HG03469 (cell line): ENCODE data around the gene GATB.

Experiments
- ATAC-seq: cut with Tn5 transposase; IDR thresholded peaks from one replicate; pipeline ENCODE4 v1.9.1; 2021; ENCODE audit warnings: mild to moderate bottlenecking, moderate library complexity, moderate number of reproducible peaks; ENCODE audit not compliant: unreplicated experiment

The GATB gene

DNA sequence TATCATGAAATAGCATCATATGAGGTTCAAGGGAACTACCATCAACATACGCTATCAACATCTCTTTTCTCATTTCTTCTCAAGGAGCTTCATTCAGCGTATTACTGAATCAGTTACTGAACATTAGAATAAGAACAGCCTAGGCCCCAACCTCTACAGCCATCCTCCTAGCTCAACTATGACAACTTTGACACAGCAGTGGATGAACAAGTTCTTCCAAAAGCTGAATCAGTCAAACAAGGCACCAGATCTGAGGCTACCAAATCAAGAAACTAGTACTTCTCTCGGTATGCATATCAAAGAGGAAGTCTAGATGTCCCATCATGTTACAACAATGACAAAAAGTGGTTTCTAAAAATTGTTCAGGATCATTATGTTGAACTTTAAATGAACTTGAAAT is 57.4 kb downstream of the GATB start:
- ATAC-seq, result no peak

DNA sequence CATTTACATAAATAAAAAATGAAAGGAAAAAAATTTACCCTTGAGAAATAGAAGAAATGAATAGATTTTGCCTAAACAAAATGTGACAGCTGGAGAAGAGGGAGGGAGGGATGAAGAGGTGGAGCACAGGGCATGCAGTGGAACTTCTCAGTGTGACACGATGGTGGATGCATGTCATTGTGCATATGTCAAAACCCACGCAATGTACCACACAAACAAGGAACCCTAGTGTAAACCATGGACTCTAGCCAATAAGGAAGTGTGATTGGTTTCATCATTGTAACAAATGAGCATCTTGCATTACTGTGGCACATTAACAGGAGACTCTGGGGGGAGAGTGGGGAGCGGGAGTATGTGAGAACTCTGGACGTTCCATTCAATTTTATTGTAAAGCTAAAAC is 58.6 kb downstream of the GATB start:
- ATAC-seq, result no peak

DNA sequence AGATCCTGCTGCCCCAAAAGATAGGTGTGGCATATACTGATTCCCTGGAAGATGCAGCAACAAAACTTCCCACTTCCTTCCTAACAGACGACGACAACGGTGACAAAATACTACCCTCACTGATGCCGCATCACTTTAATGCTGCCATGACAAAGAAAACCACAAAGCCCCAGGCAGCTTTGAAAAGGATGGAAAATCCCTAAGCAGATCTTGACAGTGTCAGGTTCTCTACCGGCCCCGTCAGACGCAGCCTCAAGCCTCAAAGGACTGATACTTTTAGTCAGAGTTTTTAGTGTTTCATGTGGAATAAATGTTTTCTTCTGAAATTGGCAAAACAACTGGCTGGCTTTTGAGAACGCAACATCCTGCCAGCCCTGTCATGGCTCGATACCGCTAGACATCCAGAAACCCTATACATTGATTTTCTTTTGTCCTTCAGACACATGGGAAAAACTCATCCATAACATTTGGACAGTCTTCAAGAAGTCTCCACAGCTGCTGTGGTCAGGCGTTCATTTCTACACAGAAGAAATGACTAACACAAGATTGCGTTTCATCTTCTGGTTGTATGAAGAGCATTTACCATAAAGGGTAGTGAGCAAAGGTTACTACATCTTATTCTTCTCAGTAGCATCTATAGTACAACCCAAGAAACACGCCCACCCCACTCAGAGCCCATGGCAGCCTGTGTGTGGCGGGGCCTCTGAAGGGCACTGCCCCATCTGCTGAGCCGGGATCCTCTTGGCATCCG is 60.1 kb downstream of the GATB start:
- no peak for ATAC-seq

DNA sequence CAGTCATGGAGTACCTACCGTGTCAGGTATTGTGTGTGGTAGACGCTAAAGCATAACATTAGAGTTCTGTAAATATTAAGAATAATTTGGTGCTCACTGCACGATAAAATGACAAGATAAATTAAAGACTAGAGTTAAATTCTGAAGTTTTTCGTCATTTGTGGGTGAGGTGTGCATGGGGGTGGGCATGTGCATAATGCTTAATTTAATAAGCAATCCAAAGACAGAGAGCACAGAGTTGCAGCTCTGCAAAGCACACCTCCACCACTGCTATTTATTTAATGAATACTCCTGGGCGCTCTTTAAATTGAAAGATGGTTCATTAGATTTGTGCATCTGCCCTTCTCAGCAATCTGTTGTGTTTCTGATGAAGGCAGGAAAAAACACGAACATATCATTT is 62.6 kb downstream of the GATB start:
- no peak for ATAC-seq

DNA sequence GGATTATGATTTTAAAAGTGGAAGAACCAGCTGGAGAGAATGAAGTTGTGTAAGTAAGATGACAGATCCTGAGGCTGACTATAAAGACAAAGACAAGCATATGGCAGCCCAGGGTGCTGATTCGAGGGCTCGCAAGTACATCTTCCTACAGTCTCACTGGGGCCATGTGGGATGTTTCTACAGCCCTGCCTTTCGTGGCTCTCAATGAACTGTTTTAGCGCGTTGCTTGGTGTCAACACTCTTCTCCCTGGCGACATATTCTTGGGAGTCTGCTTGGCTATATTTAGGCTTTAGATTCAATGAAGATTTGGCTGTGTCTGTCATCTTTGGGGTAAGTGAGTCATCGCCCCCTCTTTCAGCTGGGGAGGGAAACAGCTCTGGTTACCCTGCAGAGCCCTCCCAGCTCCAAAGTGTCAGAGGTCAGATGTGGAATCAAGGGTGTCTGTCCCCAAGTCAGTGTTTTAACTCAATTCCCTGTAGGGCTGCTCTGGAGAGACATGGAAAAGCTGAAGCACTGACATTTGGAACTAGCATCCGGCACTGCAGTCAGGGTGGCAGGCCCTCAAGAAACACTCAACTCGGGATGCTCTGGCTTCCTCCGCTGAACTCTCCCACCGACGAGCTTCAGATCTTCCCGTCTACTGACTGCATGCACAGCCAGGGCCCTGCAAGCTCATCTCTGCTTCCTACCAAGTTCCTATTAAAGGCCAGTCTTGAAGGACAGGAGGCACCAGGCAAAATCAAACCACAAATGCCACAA is 65.7 kb downstream of the GATB start:
- no peak for ATAC-seq

DNA sequence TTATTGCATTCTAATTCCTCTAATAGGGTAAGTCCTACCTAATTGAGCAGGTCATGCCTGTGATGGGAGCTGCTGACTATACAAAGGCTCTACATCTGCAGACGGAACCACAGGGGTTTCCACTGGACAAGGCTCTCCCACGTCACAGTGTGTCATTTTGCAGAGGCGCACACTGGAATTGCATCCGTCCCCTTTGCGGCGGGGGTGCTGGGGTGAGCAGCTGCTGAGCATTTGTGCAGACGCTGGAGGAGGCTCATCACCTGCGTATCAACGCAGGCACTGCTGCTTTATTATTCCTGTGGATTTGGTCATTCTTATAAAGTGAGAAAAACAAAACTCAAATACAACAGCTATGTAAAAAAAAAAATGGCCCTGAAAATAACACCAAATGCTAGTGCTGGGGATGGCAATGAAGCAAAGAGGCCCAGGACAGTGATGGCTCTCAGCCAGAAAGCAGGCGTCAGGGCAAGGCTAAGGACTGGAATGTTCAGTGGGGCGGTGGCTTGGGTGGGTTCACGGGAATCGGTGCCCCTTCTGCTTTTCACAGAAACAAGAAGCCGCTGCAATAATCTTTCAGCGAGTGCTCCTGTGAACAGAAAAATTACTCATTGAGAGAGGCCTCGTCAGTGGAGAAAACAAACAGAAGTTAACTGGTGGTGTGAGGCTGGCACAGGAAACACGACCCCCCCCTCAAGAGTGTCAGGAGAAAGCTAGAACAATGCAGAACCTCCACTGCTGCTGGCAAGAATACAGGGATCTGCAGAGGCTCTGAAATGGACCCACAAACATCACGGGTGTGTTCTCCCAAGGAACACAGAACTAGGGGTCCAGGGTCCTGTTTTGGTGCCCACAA is 67.8 kb downstream of the GATB start:
- no peak for ATAC-seq

DNA sequence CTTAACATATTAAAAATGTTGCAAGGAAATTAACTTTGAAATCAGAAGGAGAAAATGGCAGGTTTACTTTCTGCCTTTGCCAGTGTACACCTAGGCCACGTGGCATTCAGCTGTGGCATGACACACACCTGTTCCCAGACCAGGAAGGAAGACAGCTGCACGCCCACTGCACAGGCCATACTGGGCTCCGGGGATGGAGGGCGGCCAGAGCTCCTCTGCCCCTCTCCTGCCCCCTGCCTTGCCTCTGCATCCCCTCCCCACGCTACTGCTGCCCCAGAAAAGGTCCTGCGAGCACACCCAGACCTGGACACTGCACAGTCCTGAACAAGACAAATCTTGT is 68.4 kb downstream of the GATB start:
- ATAC-seq, result no peak

DNA sequence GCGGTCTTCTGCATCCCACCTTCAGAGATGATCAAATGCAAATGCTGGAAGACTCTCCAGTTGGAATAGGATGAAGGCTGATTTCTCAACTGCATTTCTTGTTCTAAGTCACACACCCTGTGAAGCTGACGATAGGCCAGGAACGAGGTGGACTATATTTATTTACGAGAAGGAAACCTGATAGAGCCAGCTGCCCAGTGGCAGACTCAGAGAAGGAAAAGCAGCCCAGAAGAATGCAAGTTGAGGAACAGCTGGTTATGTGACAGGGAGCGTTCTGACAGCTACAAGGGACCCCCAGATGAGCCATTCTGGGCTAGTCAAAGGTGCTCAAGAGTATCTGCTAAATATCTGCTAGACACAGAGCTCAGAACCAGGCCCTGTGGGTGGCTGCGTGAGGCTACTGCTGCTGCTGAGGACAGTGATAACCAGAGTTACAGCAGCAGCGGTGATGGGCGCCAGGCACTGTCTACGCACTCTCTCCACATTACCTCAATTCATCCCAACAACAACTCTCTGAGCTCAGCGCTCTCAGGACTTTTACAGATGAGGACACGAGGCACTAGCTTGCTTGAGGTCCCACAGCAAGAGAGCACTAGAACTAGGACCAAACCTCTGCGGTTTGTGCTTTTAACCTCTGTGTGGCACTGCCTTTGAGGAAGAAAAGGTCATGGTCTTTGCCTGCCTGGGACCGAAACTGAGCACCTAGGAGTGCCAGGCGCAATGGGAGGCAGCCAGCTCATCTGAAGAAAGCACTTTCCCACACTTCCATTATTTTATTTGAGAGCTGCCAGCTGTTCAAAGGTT is 69.0 kb downstream of the GATB start:
- no peak for ATAC-seq

DNA sequence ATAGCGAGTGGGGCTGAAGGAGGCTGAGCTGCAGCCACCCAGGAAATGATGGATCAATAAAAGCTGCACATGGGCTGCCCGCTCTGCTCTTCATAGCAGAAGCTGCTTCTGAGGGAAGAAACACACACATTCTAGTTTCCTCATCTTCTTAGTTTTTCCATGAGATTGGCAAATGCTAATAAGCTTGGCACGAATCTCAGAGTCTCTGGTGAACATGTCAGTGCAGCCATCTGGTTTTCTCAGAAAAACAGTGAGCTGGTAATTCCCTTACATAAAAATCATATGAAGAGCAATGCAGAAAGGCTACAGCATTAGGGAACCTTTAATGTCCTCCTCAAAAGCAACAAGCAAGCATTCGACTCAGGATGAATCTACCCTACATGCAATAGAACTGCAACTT is 69.9 kb downstream of the GATB start:
- ATAC-seq, result no peak

DNA sequence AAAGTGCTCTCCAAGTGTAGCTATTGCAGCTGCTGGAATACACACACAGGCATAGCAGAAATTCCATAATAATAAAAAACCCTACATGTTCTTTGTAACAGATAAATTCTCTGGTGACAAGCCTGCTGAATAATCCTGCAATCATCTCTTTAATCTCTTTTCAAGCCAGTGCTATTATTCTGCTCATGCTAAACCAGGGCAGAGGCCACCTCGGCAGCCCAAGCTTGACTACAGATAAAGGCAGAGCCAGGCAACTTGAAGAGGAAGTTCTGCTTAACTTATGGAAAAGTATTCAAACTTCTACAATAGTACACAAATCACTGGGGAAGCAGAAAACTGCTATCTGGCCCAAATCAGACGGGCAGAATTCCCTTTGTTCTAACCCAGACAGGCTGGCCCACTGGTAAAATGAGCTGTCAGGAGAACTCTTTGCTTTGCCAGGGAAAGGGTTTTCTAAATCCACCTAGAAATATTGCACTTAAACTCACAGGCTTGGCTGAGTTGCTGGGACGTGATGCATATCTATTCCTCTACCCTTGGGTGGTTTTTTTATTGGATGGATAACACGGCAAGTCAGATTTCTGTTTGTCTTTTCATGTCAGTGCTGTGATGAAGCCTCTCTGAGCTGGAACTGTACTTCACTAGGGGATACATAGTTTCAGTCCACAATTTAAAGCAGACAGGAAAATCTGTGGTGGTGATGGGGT is 70.5 kb downstream of the GATB start:
- no peak for ATAC-seq

DNA sequence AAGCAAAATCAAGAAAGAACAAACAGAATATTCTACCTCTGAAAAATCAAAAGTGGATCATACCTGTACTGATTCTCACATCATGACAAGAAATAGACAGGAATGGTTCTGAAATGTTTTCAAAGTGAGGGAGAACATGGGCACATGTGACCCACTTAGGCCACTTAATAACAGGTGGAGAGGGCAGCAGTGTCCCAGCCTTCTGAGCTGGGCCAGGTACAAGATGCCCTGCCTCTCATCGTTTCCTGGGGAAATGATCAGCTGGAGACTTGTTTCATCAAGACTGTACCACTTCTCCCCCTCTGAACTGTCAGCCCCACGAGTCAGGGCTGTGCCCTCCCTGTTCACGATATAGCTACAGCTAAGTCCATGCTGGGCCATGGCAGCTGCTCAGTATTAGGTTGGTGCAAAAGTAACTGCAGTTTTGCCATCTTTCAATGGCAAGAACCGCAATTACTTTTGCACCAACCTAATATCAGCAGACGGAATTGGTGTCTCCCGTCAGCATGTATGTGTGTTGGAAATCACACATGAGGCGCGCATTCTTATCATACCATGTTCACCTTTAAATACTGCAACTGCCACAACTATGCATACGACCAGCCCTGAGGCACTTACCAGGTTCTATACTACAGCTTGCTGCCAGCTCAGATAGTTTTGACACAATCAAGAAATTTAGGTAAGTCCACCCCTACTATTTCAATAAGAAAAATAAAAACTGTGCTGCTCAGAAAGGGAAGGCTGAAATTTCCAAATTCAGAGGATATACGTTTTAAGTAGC is 71.4 kb downstream of the GATB start:
- ATAC-seq, result no peak

DNA sequence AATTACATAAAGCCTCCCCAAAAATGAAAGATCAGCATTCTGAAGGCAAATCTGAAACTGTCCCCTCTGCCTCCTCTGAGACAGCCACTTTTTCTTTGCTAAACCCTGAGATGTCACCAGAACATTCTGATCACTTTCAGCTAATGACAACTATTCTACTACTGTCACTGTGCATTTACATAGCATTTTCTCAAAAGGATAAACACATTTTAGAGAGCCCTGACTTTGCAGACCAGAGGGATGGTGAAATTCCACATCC is 72.1 kb downstream of the GATB start:
- no peak for ATAC-seq

DNA sequence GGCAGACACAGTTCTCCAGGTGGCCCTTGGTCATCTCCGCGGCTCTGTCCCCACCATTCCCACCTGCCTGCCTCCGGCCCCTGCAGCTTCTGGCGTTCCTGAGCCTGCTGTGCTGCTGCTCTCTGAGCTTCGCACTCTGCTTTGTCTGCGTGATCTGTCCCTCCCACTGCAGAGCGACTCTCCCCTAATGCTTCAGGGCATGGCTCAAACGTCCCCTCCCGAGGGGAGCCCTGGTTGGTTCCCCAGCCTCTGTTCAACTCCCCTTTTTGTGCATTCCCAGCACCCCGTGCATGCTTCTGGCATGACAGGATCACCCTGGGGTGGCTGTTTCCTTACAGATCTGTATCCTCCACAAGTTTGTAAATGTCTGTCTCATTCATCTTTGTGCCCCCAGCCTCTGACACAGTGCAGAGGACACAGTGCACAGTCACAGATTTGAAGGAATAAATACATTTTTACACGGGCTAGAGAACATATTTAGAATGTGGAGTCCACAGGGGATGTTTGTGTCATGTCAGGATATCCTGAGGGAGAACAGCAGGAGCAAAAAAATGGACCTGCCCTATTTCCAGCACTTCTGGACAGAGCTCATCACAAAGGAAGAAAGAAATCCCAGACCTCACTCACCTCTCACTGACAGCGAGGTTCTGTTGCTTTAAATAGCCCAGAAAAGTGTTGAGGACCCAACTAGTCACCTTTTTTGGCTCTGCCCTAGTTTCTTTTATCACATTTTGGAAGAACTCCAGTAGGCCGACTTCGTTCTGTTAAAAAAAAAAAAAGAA is 72.6 kb downstream of the GATB start:
- no peak for ATAC-seq

DNA sequence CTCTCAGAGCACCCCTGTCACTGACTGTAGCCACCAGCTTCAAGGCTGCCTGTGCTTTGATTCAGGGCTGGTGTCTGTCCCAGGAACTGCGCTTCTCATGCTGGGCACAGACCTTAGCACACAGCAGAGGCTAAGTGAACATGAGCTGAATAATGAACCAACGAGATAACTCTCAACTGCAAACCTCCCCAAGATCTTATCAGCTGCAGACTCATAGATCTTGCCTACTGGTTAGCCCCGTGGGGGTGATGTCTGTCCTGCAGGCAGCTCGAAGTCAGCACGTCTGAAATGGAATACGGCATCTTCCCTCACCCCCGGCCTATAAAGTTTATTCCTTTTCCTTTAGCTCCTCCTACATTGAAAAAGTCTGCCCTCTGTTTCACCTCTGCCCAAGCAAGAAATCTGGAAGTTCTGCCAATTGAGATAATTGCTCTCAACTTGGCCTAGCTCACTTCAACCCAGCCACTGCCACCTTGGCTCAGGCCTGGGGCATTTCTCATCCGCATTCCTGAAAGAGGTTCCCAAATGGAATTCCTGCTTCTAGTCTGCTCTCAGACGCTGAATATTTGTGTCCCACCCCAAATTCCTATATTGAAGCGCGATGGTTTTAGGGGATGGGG is 73.7 kb downstream of the GATB start:
- ATAC-seq, result no peak

DNA sequence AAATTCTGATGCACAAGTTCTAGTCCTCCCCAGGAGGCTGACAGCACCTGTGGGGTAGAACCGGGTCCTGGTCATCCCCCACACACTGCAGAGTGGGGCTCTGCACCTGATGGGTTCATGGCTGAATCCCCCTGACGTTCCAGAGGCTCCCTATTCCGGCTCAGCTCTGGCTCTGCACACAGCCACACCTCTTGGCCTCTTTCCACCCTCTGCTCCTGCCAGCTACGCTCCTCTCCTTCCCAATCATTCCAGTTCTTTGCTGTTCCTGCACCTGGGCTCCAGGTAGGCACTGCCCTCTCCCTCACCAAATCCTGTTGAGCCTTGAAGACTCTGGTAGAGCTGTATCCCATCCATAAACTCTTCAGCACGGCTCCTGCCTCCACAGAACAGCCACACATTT is 75.5 kb downstream of the GATB start:
- no peak for ATAC-seq

DNA sequence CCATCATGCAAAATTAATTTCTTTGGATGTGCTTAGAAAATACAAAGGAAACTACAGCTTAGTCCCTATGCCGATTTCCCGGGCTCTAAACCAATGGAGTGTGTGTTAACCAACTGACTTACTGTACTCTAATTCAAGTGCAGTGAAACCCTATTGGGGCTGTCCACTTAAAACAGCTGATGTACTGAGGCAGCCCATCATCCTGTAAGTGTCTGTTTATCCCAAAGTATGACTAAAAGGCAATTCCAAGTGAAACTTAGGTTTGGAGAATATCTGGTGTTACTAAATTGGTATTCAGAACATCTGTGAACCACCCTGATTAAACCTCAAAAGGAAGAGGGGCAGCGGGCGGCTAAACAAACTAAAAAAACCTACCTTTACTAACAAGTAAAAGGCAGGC is 79.7 kb downstream of the GATB start:
- no peak for ATAC-seq

DNA sequence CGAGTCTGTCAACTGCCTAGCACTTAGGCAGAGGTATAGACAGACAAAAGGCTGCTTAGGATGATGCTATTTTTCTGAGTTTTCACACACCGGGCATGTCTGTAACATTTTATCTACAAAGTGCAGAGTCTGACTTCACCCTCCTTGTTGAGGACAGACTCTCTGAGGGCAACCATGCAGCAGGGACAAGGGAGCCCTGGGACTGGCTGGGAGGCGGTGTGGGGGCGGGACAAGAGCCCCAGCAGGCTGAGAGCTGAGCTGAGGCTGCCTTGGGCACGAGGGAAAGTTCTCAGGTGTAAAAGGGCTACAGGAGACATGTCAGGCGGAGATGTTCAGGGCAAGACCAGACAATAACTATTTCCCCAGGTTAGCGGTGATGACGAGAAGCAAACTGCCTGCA is 81.6 kb downstream of the GATB start:
- ATAC-seq, result no peak

DNA sequence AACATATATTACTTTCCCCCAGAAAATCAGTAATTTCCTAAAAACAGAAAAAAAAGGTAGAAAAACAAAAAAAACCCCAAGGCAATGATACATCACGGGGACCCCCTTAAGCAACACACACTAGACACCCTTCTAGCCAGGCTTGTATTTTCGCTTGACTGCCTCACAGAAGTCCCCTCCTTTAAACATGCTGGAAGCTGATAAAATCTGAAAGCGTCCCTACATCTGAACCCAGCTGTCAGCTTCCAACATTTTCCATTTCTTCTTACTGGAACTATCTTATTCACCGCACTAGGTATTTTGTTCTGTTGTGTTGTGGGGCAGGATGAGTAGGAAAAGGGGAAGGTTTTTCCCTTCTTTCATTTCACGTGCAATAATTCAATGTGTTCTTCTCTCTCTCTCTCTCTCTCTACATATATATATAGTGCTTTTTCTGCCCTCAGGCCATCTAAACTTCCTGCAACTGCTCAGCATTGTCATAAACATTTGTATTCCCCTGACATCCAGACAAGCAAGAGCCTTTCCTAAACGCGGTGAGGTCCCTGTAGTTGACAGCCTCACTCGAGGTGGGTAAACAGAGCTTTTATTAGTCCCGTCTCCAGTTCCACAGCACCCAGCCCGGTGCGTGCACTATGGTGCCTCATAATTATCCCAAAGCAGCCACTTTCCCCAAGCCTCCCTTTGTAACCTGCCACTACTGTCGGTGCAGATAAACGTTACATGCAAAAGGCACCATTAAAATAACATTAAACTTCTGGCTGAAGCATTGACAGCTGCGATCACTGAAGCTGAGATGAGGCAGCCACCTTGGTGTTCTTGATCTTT is 82.5 kb downstream of the GATB start:
- ATAC-seq, result no peak
